ENCODE measurements around the gene CCDC191.

DNA sequence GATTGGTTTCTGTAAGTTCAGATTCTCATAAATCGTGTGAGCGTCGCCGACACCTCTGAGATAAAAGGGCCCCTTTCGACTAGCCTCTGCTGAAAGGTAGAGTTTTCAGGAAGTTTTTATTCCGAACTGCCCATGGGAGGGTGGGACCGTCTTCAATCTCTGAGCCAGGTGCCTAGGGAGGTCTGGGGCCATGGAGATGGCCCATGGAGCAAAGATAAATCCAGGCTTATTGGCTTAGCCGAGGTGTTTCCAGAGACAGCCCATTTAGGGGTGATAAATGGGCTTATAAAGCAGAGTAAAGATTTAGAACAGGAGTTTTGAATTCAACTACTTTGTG is 653 bp upstream of the CCDC191 start:
- TF ChIP-seq, protein P1, sequence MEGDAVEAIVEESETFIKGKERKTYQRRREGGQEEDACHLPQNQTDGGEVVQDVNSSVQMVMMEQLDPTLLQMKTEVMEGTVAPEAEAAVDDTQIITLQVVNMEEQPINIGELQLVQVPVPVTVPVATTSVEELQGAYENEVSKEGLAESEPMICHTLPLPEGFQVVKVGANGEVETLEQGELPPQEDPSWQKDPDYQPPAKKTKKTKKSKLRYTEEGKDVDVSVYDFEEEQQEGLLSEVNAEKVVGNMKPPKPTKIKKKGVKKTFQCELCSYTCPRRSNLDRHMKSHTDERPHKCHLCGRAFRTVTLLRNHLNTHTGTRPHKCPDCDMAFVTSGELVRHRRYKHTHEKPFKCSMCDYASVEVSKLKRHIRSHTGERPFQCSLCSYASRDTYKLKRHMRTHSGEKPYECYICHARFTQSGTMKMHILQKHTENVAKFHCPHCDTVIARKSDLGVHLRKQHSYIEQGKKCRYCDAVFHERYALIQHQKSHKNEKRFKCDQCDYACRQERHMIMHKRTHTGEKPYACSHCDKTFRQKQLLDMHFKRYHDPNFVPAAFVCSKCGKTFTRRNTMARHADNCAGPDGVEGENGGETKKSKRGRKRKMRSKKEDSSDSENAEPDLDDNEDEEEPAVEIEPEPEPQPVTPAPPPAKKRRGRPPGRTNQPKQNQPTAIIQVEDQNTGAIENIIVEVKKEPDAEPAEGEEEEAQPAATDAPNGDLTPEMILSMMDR (IDR thresholded peaks at IDR 0.05): no peak
- TF ChIP-seq POLR2A (IDR thresholded peaks at IDR 0.05) (no peak), EP300 (IDR thresholded peaks at IDR 0.05) (no peak)
